GM18502 (cell line): Measurements from ENCODE around the gene DSC1.
"Not testable (repeated sequence)": the region's sequence is repeated elsewhere in the genome, so short reads cannot be mapped to it uniquely, and the experiment has no call there.

ENCODE experiments used
- ATAC-seq: cut with Tn5 transposase; IDR thresholded peaks from one replicate; pipeline ENCODE4 v1.9.1; 2021; ENCODE audit warnings: mild to moderate bottlenecking; ENCODE audit not compliant: unreplicated experiment, poor library complexity

Gene DSC1

GRCh38 chr18:31176531-31176930 is 13.9 kb upstream of the DSC1 start:
- ATAC-seq: no peak

- ATAC-seq: no peak
Measured at GRCh38 chr18:31171144-31171839, 8.6 kb upstream of the DSC1 start.

- ATAC-seq: no peak
Measured at GRCh38 chr18:31170335-31170734, 7.7 kb upstream of the DSC1 start.

GRCh38 chr18:31162419-31162793 is 250 bp downstream of the DSC1 start:
- ATAC-seq: no peak

GRCh38 chr18:31161757-31162418 is 768 bp downstream of the DSC1 start:
- ATAC-seq: no peak

GRCh38 chr18:31156821-31157763 is 5.6 kb downstream of the DSC1 start:
- no peak for ATAC-seq

GRCh38 chr18:31155498-31155897 is 7.2 kb downstream of the DSC1 start:
- no peak for ATAC-seq

GRCh38 chr18:31154181-31154580 is 8.5 kb downstream of the DSC1 start:
- no peak for ATAC-seq

- ATAC-seq: no peak
Measured at GRCh38 chr18:31149351-31149750, 13.3 kb downstream of the DSC1 start.

- no peak for ATAC-seq
Measured at GRCh38 chr18:31148600-31148999, 14.1 kb downstream of the DSC1 start.

- ATAC-seq: no peak
Measured at GRCh38 chr18:31146809-31147208, 15.8 kb downstream of the DSC1 start.

GRCh38 chr18:31143025-31143424 is 19.6 kb downstream of the DSC1 start:
- no peak for ATAC-seq

GRCh38 chr18:31138709-31139108 is 23.9 kb downstream of the DSC1 start:
- ATAC-seq: no peak

GRCh38 chr18:31134988-31135529 is 27.6 kb downstream of the DSC1 start:
- ATAC-seq: no peak

- no peak for ATAC-seq
Measured at GRCh38 chr18:31129398-31130115, 33.1 kb downstream of the DSC1 start.

- ATAC-seq: no peak
Measured at GRCh38 chr18:31125878-31126277, 36.8 kb downstream of the DSC1 start.

GRCh38 chr18:31123125-31123524 is 39.5 kb downstream of the DSC1 start:
- ATAC-seq: not testable (repeated sequence)

GRCh38 chr18:31120594-31120993 is 42.1 kb downstream of the DSC1 start:
- ATAC-seq: no peak

- ATAC-seq: no peak
Measured at GRCh38 chr18:31116853-31117595, 45.6 kb downstream of the DSC1 start.
